Measurements from ENCODE around the gene ITGB3BP. TPM values are rescaled to one million over a fixed set of nuclear protein-coding genes. Genes with fewer than 3 reads are reported as not detected.
"Not testable (repeated sequence)": the region's sequence is repeated elsewhere in the genome, so short reads cannot be mapped to it uniquely, and the experiment has no call there.

Gene ITGB3BP
- total RNA-seq, 3 donors from 2014 or later (not counting 1 experiment from before 2014, with no cell fraction given): 20.7 to 29.8 (median 21.3) TPM

DNA sequence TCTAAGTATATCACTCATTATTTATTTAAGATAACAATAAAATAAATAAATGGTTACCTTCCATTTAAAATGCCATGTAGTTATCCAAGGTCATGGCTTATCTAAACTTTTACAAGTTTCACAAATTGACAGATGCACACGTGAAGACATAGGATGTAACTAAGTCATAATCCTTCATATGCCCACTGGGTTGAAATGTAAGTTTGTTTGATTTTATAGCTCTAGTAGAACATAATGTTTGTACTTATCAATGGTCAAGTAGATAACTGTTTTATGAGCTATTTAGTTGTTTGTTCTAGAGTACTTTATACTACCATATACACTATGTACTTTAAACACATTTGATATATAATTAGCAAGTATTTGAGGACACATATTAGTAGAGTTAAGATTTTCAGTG lies 43.0 kb downstream of the ITGB3BP start:
- WGBS (ENCODE audit: insufficient coverage): 100% methylated on average over 1 of the region's 1 CpG
- TF ChIP-seq, protein P1, sequence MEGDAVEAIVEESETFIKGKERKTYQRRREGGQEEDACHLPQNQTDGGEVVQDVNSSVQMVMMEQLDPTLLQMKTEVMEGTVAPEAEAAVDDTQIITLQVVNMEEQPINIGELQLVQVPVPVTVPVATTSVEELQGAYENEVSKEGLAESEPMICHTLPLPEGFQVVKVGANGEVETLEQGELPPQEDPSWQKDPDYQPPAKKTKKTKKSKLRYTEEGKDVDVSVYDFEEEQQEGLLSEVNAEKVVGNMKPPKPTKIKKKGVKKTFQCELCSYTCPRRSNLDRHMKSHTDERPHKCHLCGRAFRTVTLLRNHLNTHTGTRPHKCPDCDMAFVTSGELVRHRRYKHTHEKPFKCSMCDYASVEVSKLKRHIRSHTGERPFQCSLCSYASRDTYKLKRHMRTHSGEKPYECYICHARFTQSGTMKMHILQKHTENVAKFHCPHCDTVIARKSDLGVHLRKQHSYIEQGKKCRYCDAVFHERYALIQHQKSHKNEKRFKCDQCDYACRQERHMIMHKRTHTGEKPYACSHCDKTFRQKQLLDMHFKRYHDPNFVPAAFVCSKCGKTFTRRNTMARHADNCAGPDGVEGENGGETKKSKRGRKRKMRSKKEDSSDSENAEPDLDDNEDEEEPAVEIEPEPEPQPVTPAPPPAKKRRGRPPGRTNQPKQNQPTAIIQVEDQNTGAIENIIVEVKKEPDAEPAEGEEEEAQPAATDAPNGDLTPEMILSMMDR (IDR thresholded peaks at IDR 0.05): no peak

DNA sequence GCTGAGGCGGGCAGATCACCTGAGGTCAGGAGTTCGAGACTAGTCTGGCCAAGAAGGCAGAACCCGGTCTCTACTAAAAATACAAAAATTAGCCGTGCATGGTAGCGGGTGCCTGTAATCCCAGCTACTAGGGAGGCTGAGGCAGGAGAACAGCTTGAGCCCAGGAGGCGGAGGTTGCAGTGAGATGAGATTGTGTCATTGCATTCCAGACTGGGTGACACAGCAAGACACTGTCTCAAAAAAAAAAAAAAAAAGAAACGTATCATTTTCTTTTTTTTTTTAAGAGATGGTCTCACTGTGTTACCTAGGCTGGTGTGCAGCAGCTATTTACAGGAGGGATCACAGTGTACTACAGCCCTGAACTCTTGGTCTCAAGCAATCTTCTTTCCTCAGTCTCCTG lies 47.3 kb downstream of the ITGB3BP start:
- Mint-ChIP-seq H3K4me3 (no peak overlapping the region), H3K27ac (no peak overlapping the region), H3K27me3 (ENCODE audit: low read depth in 2 of 2) (no peaks in the 10 kb centered on the region), H3K4me1 (no peaks in the 10 kb centered on the region), H3K9me3 (no peaks in the 10 kb centered on the region), H3K36me3 (no peaks in the 10 kb centered on the region)
- H3K4me1 ChIP-seq (ENCODE audit: control insufficient read depth, insufficient read depth, low read length): no peaks in the 10 kb centered on the region
- no peaks in the 10 kb centered on the region for H3K27me3 ChIP-seq (ENCODE audit: control insufficient read depth, insufficient read depth, low read length)
- ATAC-seq (no peak), DNase-seq (no peak)
- intact Hi-C loops (cut with micrococcal nuclease): no loop called here
- over 99% methylated on average over 7 of the region's 7 CpGs for WGBS (ENCODE audit: insufficient coverage)
- H3K27ac ChIP-seq (ENCODE audit: low read length): no peak overlapping the region
- no peaks in the 10 kb centered on the region for H3K9me3 ChIP-seq (ENCODE audit: control insufficient read depth, insufficient read depth, low read length)
- H3K36me3 ChIP-seq (ENCODE audit: control insufficient read depth, insufficient read depth, low read length): peaks cover 2% of the 10 kb centered on the region
- no peak overlapping the region for H3K4me3 ChIP-seq (ENCODE audit: low read length)
- TF ChIP-seq, protein P1 (IDR thresholded peaks at IDR 0.05): no peak

More for the DNA sequence above, 43.0 kb downstream of the ITGB3BP start:
- H3K4me3 Mint-ChIP-seq: no peak overlapping the region
- H3K4me1 Mint-ChIP-seq: no peaks in the 10 kb centered on the region
- no peaks in the 10 kb centered on the region for H3K9me3 ChIP-seq (ENCODE audit: control insufficient read depth, insufficient read depth, low read length)
- no peak overlapping the region for H3K27ac Mint-ChIP-seq
- ATAC-seq (no peak), DNase-seq (no peak)
- no peak overlapping the region for H3K27ac ChIP-seq (ENCODE audit: low read length)
- no peaks in the 10 kb centered on the region for H3K4me1 ChIP-seq (ENCODE audit: control insufficient read depth, insufficient read depth, low read length)
- no peaks in the 10 kb centered on the region for H3K36me3 Mint-ChIP-seq
- no peaks in the 10 kb centered on the region for H3K27me3 Mint-ChIP-seq (ENCODE audit: low read depth in 2 of 2)
- no peak overlapping the region for H3K4me3 ChIP-seq (ENCODE audit: low read length)
- no peaks in the 10 kb centered on the region for H3K27me3 ChIP-seq (ENCODE audit: control insufficient read depth, insufficient read depth, low read length)
- no peaks in the 10 kb centered on the region for H3K9me3 Mint-ChIP-seq
- intact Hi-C loops (cut with micrococcal nuclease): no loop called here
- peaks cover 2% of the 10 kb centered on the region for H3K36me3 ChIP-seq (ENCODE audit: control insufficient read depth, insufficient read depth, low read length)

DNA sequence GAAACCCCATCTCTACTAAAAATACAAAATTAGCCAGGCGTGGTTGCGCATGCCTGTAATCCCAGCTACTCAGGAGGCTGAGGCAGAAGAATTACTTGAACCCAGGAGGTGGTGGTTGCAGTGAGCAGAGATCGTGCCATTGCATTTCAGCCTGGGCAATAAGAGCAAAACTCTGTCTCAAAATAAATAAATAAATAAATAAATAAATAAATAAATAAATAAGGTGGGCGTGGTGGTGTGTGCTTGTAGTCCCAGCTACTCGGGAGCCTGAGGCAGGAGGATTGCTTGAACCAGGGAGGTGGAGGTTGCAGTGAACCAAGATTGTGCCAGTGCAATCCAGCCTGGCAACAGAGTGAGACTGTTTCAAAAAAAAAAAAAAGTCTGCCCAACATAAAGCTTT lies 54.3 kb downstream of the ITGB3BP start:
- ATAC-seq; DNase-seq; H3K4me3 Mint-ChIP-seq; H3K36me3 ChIP-seq (ENCODE audit: control insufficient read depth, insufficient read depth, low read length); H3K4me3 ChIP-seq (ENCODE audit: low read length); H3K4me1 Mint-ChIP-seq; H3K27me3 Mint-ChIP-seq (ENCODE audit: low read depth in 2 of 2); H3K9me3 Mint-ChIP-seq; H3K4me1 ChIP-seq (ENCODE audit: control insufficient read depth, insufficient read depth, low read length); H3K36me3 Mint-ChIP-seq; H3K27me3 ChIP-seq (ENCODE audit: control insufficient read depth, insufficient read depth, low read length); H3K27ac ChIP-seq (ENCODE audit: low read length); H3K9me3 ChIP-seq (ENCODE audit: control insufficient read depth, insufficient read depth, low read length); H3K27ac Mint-ChIP-seq; intact Hi-C loops (cut with micrococcal nuclease): not testable (repeated sequence)
- 99% methylated on average over 5 of the region's 5 CpGs for WGBS (ENCODE audit: insufficient coverage)

DNA sequence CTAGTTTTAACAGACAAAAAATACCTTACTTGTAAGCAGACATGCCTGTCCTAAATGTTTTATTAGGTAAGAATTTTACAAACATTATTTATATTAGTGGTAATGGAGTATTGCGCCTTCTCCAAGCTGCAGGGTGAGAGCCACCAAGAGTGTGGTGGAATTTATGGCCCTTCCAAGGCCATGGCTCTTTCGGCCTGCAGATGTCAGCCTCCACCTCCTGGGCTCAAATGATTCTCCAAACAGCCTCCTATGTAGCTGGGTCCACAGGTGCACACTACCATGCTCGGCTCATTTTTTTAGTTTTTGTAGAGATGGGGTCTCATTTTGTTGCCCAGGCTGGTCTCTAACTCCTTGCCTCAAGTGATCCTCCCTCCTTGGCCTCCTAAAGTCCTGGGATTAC lies 56.3 kb downstream of the ITGB3BP start:
- no peak for DNase-seq
- H3K27ac ChIP-seq (ENCODE audit: low read length): no peak overlapping the region
- Mint-ChIP-seq H3K4me1 (no peaks in the 10 kb centered on the region), H3K4me3 (no peak overlapping the region), H3K36me3 (peaks cover 9% of the 10 kb centered on the region), H3K27ac (no peak overlapping the region), H3K27me3 (ENCODE audit: low read depth in 2 of 2) (no peaks in the 10 kb centered on the region), H3K9me3 (peaks cover 0 to 4% of the 10 kb centered on the region in 2 donors)
- H3K4me1 ChIP-seq (ENCODE audit: control insufficient read depth, insufficient read depth, low read length): no peaks in the 10 kb centered on the region
- no peaks in the 10 kb centered on the region for H3K36me3 ChIP-seq (ENCODE audit: control insufficient read depth, insufficient read depth, low read length)
- no peak overlapping the region for H3K4me3 ChIP-seq (ENCODE audit: low read length)
- TF ChIP-seq, protein P1 (IDR thresholded peaks at IDR 0.05): no peak
- no peak for ATAC-seq
- H3K27me3 ChIP-seq (ENCODE audit: control insufficient read depth, insufficient read depth, low read length): no peaks in the 10 kb centered on the region
- no peaks in the 10 kb centered on the region for H3K9me3 ChIP-seq (ENCODE audit: control insufficient read depth, insufficient read depth, low read length)
- 90% methylated on average over 2 of the region's 3 CpGs for WGBS (ENCODE audit: insufficient coverage)
- intact Hi-C loops (cut with micrococcal nuclease): no loop called here
